ENCODE results near the gene XRN1.
"Not testable (repeated sequence)": the region's sequence is repeated elsewhere in the genome, so short reads cannot be mapped to it uniquely, and the experiment has no call there.

The XRN1 gene

GRCh38 chr3:142369576-142369975 lies 78.3 kb downstream of the XRN1 start:
- not testable (repeated sequence) for H3K4me3 ChIP-seq (ENCODE audit: low read depth in 1 of 2, low read length in 2 of 2); H3K27me3 ChIP-seq (ENCODE audit: low read depth, low read length); H3K4me1 ChIP-seq (ENCODE audit: control insufficient read depth in 1 of 2, insufficient read depth in 2 of 2, low read length in 2 of 2); H3K9me3 ChIP-seq (ENCODE audit: control insufficient read depth in 1 of 2, low read length in 2 of 2); H3K27ac ChIP-seq (ENCODE audit: low read length)
- peaks cover 5 to 24% of the 10 kb centered on the region in 2 donors for H3K36me3 ChIP-seq (ENCODE audit: control insufficient read depth in 1 of 2, insufficient read depth in 2 of 2, low read length in 2 of 2)

- H3K27me3 ChIP-seq (ENCODE audit: low read depth, low read length): no peaks in the 10 kb centered on the region
- H3K36me3 ChIP-seq (ENCODE audit: control insufficient read depth in 1 of 2, insufficient read depth in 2 of 2, low read length in 2 of 2): peaks cover 12 to 22% of the 10 kb centered on the region in 2 donors
- no peak overlapping the region for H3K27ac ChIP-seq (ENCODE audit: low read length)
- no peak overlapping the region for H3K4me3 ChIP-seq (ENCODE audit: low read depth in 1 of 2, low read length in 2 of 2)
- H3K4me1 ChIP-seq (ENCODE audit: control insufficient read depth in 1 of 2, insufficient read depth in 2 of 2, low read length in 2 of 2): no peaks in the 10 kb centered on the region
- no peaks in the 10 kb centered on the region for H3K9me3 ChIP-seq (ENCODE audit: control insufficient read depth in 1 of 2, low read length in 2 of 2)
Observed at GRCh38 chr3:142366434-142366833, 81.4 kb downstream of the XRN1 start.

GRCh38 chr3:142363936-142364467 lies 83.8 kb downstream of the XRN1 start:
- H3K27ac ChIP-seq (ENCODE audit: low read length): no peak overlapping the region
- H3K4me3 ChIP-seq (ENCODE audit: low read depth in 1 of 2, low read length in 2 of 2): no peak overlapping the region
- no peaks in the 10 kb centered on the region for H3K9me3 ChIP-seq (ENCODE audit: control insufficient read depth in 1 of 2, low read length in 2 of 2)
- no peaks in the 10 kb centered on the region for H3K27me3 ChIP-seq (ENCODE audit: low read depth, low read length)
- H3K36me3 ChIP-seq (ENCODE audit: control insufficient read depth in 1 of 2, insufficient read depth in 2 of 2, low read length in 2 of 2): peaks cover 18 to 26% of the 10 kb centered on the region in 2 donors
- H3K4me1 ChIP-seq (ENCODE audit: control insufficient read depth in 1 of 2, insufficient read depth in 2 of 2, low read length in 2 of 2): no peaks in the 10 kb centered on the region

GRCh38 chr3:142363433-142363832 lies 84.4 kb downstream of the XRN1 start:
- not testable (repeated sequence) for H3K27ac ChIP-seq (ENCODE audit: low read length); H3K4me1 ChIP-seq (ENCODE audit: control insufficient read depth in 1 of 2, insufficient read depth in 2 of 2, low read length in 2 of 2); H3K9me3 ChIP-seq (ENCODE audit: control insufficient read depth in 1 of 2, low read length in 2 of 2); H3K4me3 ChIP-seq (ENCODE audit: low read depth in 1 of 2, low read length in 2 of 2); H3K27me3 ChIP-seq (ENCODE audit: low read depth, low read length)
- H3K36me3 ChIP-seq (ENCODE audit: control insufficient read depth in 1 of 2, insufficient read depth in 2 of 2, low read length in 2 of 2): peaks cover 19 to 31% of the 10 kb centered on the region in 2 donors

- peaks cover 44 to 63% of the 10 kb centered on the region in 2 donors for H3K36me3 ChIP-seq (ENCODE audit: control insufficient read depth in 1 of 2, insufficient read depth in 2 of 2, low read length in 2 of 2)
- H3K9me3 ChIP-seq (ENCODE audit: control insufficient read depth in 1 of 2, low read length in 2 of 2): no peaks in the 10 kb centered on the region
- H3K27me3 ChIP-seq (ENCODE audit: low read depth, low read length): no peaks in the 10 kb centered on the region
- H3K4me1 ChIP-seq (ENCODE audit: control insufficient read depth in 1 of 2, insufficient read depth in 2 of 2, low read length in 2 of 2): no peaks in the 10 kb centered on the region
- no peak overlapping the region for H3K27ac ChIP-seq (ENCODE audit: low read length)
- H3K4me3 ChIP-seq (ENCODE audit: low read depth in 1 of 2, low read length in 2 of 2): no peak overlapping the region
Observed at GRCh38 chr3:142359367-142359766, 88.5 kb downstream of the XRN1 start.

- Histone ChIP-seq H3K9me3 (ENCODE audit: control insufficient read depth in 1 of 2, low read length in 2 of 2) (no peaks in the 10 kb centered on the region), H3K36me3 (ENCODE audit: control insufficient read depth in 1 of 2, insufficient read depth in 2 of 2, low read length in 2 of 2) (peaks cover 52 to 71% of the 10 kb centered on the region in 2 donors), H3K4me1 (ENCODE audit: control insufficient read depth in 1 of 2, insufficient read depth in 2 of 2, low read length in 2 of 2) (no peaks in the 10 kb centered on the region), H3K27me3 (ENCODE audit: low read depth, low read length) (no peaks in the 10 kb centered on the region), H3K27ac (ENCODE audit: low read length) (no peak overlapping the region), H3K4me3 (ENCODE audit: low read depth in 1 of 2, low read length in 2 of 2) (no peak overlapping the region)
Observed at GRCh38 chr3:142356818-142357217, 91.0 kb downstream of the XRN1 start.

GRCh38 chr3:142355692-142356091 lies 92.1 kb downstream of the XRN1 start:
- no peaks in the 10 kb centered on the region for H3K9me3 ChIP-seq (ENCODE audit: control insufficient read depth in 1 of 2, low read length in 2 of 2)
- no peak overlapping the region for H3K27ac ChIP-seq (ENCODE audit: low read length)
- no peaks in the 10 kb centered on the region for H3K27me3 ChIP-seq (ENCODE audit: low read depth, low read length)
- H3K4me1 ChIP-seq (ENCODE audit: control insufficient read depth in 1 of 2, insufficient read depth in 2 of 2, low read length in 2 of 2): no peaks in the 10 kb centered on the region
- peaks cover 53 to 69% of the 10 kb centered on the region in 2 donors for H3K36me3 ChIP-seq (ENCODE audit: control insufficient read depth in 1 of 2, insufficient read depth in 2 of 2, low read length in 2 of 2)
- no peak overlapping the region for H3K4me3 ChIP-seq (ENCODE audit: low read depth in 1 of 2, low read length in 2 of 2)

- Histone ChIP-seq H3K4me1 (ENCODE audit: control insufficient read depth in 1 of 2, insufficient read depth in 2 of 2, low read length in 2 of 2) (no peaks in the 10 kb centered on the region), H3K36me3 (ENCODE audit: control insufficient read depth in 1 of 2, insufficient read depth in 2 of 2, low read length in 2 of 2) (peaks cover 59 to 70% of the 10 kb centered on the region in 2 donors)
Observed at GRCh38 chr3:142354076-142354475, 93.8 kb downstream of the XRN1 start.

GRCh38 chr3:142353571-142353970 lies 94.3 kb downstream of the XRN1 start:
- Histone ChIP-seq H3K36me3 (ENCODE audit: control insufficient read depth in 1 of 2, insufficient read depth in 2 of 2, low read length in 2 of 2) (peaks cover 55 to 66% of the 10 kb centered on the region in 2 donors), H3K27me3 (ENCODE audit: low read depth, low read length) (no peaks in the 10 kb centered on the region), H3K4me3 (ENCODE audit: low read depth in 1 of 2, low read length in 2 of 2) (no peak overlapping the region), H3K4me1 (ENCODE audit: control insufficient read depth in 1 of 2, insufficient read depth in 2 of 2, low read length in 2 of 2) (no peaks in the 10 kb centered on the region), H3K27ac (ENCODE audit: low read length) (no peak overlapping the region), H3K9me3 (ENCODE audit: control insufficient read depth in 1 of 2, low read length in 2 of 2) (no peaks in the 10 kb centered on the region)

More at GRCh38 chr3:142354076-142354475, 93.8 kb downstream of the XRN1 start:
- H3K27me3 ChIP-seq (ENCODE audit: low read depth, low read length): no peaks in the 10 kb centered on the region
- H3K9me3 ChIP-seq (ENCODE audit: control insufficient read depth in 1 of 2, low read length in 2 of 2): no peaks in the 10 kb centered on the region
- no peak overlapping the region for H3K27ac ChIP-seq (ENCODE audit: low read length)
- H3K4me3 ChIP-seq (ENCODE audit: low read depth in 1 of 2, low read length in 2 of 2): no peak overlapping the region

- not testable (repeated sequence) for H3K27ac ChIP-seq (ENCODE audit: low read length); H3K4me1 ChIP-seq (ENCODE audit: control insufficient read depth in 1 of 2, insufficient read depth in 2 of 2, low read length in 2 of 2); H3K4me3 ChIP-seq (ENCODE audit: low read depth in 1 of 2, low read length in 2 of 2); H3K9me3 ChIP-seq (ENCODE audit: control insufficient read depth in 1 of 2, low read length in 2 of 2); H3K27me3 ChIP-seq (ENCODE audit: low read depth, low read length)
- peaks cover 52 to 61% of the 10 kb centered on the region in 2 donors for H3K36me3 ChIP-seq (ENCODE audit: control insufficient read depth in 1 of 2, insufficient read depth in 2 of 2, low read length in 2 of 2)
Observed at GRCh38 chr3:142352698-142353097, 95.1 kb downstream of the XRN1 start.

- Histone ChIP-seq H3K27ac (ENCODE audit: low read length) (no peak overlapping the region), H3K36me3 (ENCODE audit: control insufficient read depth in 1 of 2, insufficient read depth in 2 of 2, low read length in 2 of 2) (peaks cover 37 to 50% of the 10 kb centered on the region in 2 donors), H3K4me1 (ENCODE audit: control insufficient read depth in 1 of 2, insufficient read depth in 2 of 2, low read length in 2 of 2) (no peaks in the 10 kb centered on the region), H3K9me3 (ENCODE audit: control insufficient read depth in 1 of 2, low read length in 2 of 2) (no peaks in the 10 kb centered on the region), H3K27me3 (ENCODE audit: low read depth, low read length) (no peaks in the 10 kb centered on the region), H3K4me3 (ENCODE audit: low read depth in 1 of 2, low read length in 2 of 2) (no peak overlapping the region)
Observed at GRCh38 chr3:142348460-142348859, 99.4 kb downstream of the XRN1 start.

- no peaks in the 10 kb centered on the region for H3K9me3 ChIP-seq (ENCODE audit: control insufficient read depth in 1 of 2, low read length in 2 of 2)
- no peaks in the 10 kb centered on the region for H3K27me3 ChIP-seq (ENCODE audit: low read depth, low read length)
- no peaks in the 10 kb centered on the region for H3K4me1 ChIP-seq (ENCODE audit: control insufficient read depth in 1 of 2, insufficient read depth in 2 of 2, low read length in 2 of 2)
- H3K36me3 ChIP-seq (ENCODE audit: control insufficient read depth in 1 of 2, insufficient read depth in 2 of 2, low read length in 2 of 2): peaks cover 2 to 41% of the 10 kb centered on the region in 2 donors
- no peak overlapping the region for H3K27ac ChIP-seq (ENCODE audit: low read length)
- no peak overlapping the region for H3K4me3 ChIP-seq (ENCODE audit: low read depth in 1 of 2, low read length in 2 of 2)
Observed at GRCh38 chr3:142337994-142338393, 109.8 kb downstream of the XRN1 start.
